Spinal cord (tissue), 10 donors: Measurements from ENCODE around the gene ZFP36L2. TPM values are rescaled to one million over a fixed set of nuclear protein-coding genes. Genes with fewer than 3 reads are reported as not detected.

ENCODE experiments used
- DNase-seq, 6 donors: peaks; one replicate each; pipeline versions ENCODE4 v3.0.0 to v3.0.0-alpha.2; 2013 to 2015; ENCODE audit warnings: low spot score in 6 of 6, low read depth in 4 of 6
- H3K27ac ChIP-seq: one replicate; pipeline ENCODE4 v1.5.1; 2013; ENCODE audit warnings: low read depth, low read length, control low read depth
- H3K27me3 ChIP-seq: one replicate; pipeline ENCODE4 v1.6.1; 2013; ENCODE audit warnings: low read length; ENCODE audit not compliant: control insufficient read depth, insufficient read depth
- H3K36me3 ChIP-seq: one replicate; pipeline ENCODE4 v1.6.1; 2013; ENCODE audit warnings: low read length; ENCODE audit not compliant: control insufficient read depth, insufficient read depth
- H3K4me1 ChIP-seq: one replicate; pipeline ENCODE4 v1.6.1; 2013; ENCODE audit warnings: low read length; ENCODE audit not compliant: control insufficient read depth, insufficient read depth
- H3K4me3 ChIP-seq: one replicate; pipeline ENCODE4 v1.5.1; 2013; ENCODE audit warnings: low read depth, low read length, control low read depth
- H3K9me3 ChIP-seq: one replicate; pipeline ENCODE4 v1.6.1; 2013; ENCODE audit warnings: low read length; ENCODE audit not compliant: control insufficient read depth, insufficient read depth
- WGBS: methylation state at CpG from one replicate; pipeline ENCODE4 v1.1.5; 2013; ENCODE audit warnings: missing lambda C conversion rate; ENCODE audit not compliant: insufficient coverage; 5-methylcytosine and 5-hydroxymethylcytosine counted together
- polyA plus RNA-seq, 2 donors: library from polyadenylated mRNA; unstranded; fragments of 120-200 nt; gene quantifications; one replicate each; pipeline ENCODE4 v1.2.1, GENCODE V29; 2013; ENCODE audit not compliant: insufficient read length in 2 of 2
- total RNA-seq, 2 donors: library from RNA; depleted of rRNA in 1 of 2; stranded (reverse); fragments of 120-200 nt in 1 of 2; fragments of >200 nt in 1 of 2; gene quantifications; one replicate each; pipeline versions ENCODE4 v1.2.3 to v1.2.4, GENCODE V29; 2013 to 2014
- donor health status: healthy.

Gene ZFP36L2
- total and polyA plus RNA-seq, 4 donors: 20.8 to 75.4 (median 50.2) TPM

- Histone ChIP-seq H3K4me1 (peaks cover 29% of the 10 kb centered on the region), H3K36me3 (peaks cover 6% of the 10 kb centered on the region), H3K27ac (no peak overlapping the region), H3K4me3 (no peak overlapping the region), H3K9me3 (no peaks in the 10 kb centered on the region), H3K27me3 (no peaks in the 10 kb centered on the region)
- no peak for DNase-seq
- 65% methylated on average over 5 of the region's 5 CpGs for WGBS
Measured at GRCh38 chr2:43214253-43214652, 12.2 kb downstream of the ZFP36L2 start.

- H3K27me3 ChIP-seq: no peaks in the 10 kb centered on the region
- DNase-seq: no peak
- no peak overlapping the region for H3K27ac ChIP-seq
- H3K36me3 ChIP-seq: peaks cover 6% of the 10 kb centered on the region
- no peaks in the 10 kb centered on the region for H3K9me3 ChIP-seq
- peaks cover 15% of the 10 kb centered on the region for H3K4me1 ChIP-seq
- no peak overlapping the region for H3K4me3 ChIP-seq
- WGBS: 96% methylated on average over 2 of the region's 3 CpGs
Measured at GRCh38 chr2:43212931-43213330, 13.5 kb downstream of the ZFP36L2 start.

DNA sequence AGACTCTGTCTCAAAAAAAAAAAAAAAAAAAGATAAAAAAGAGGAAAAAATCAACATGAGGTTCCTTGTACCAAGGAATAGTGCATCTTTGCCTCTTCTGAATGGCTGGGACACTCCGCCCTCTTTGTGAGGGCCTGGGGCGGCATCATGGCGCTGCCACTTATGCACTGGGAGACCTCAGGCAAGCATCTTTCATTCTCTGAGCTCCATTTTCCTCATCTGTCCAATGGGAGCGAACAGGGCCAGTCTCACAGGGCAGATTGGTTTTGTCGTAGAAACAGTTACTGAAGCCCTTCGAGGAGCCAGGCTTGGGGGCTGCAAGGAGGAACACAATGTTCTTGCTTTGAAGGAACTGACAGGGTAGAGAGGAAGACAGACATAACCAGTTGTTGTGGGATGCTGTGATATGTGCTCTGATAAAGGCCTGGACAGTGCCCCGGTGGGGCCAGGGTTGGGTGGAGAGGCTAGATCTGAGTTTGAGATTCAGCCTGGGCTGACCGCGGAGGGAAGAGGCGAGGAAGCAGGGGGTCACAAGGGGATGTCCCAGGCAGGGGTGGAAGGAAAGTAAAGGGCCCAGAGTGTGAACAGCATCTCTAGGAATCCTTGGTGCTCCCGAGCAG, 14.1 kb downstream of the ZFP36L2 start:
- Histone ChIP-seq H3K36me3 (peaks cover 6% of the 10 kb centered on the region), H3K9me3 (no peaks in the 10 kb centered on the region), H3K27ac (no peak overlapping the region), H3K27me3 (no peaks in the 10 kb centered on the region), H3K4me1 (peaks cover 9% of the 10 kb centered on the region), H3K4me3 (no peak overlapping the region)
- DNase-seq: no peak
- 94% methylated on average over 9 of the region's 11 CpGs for WGBS

DNA sequence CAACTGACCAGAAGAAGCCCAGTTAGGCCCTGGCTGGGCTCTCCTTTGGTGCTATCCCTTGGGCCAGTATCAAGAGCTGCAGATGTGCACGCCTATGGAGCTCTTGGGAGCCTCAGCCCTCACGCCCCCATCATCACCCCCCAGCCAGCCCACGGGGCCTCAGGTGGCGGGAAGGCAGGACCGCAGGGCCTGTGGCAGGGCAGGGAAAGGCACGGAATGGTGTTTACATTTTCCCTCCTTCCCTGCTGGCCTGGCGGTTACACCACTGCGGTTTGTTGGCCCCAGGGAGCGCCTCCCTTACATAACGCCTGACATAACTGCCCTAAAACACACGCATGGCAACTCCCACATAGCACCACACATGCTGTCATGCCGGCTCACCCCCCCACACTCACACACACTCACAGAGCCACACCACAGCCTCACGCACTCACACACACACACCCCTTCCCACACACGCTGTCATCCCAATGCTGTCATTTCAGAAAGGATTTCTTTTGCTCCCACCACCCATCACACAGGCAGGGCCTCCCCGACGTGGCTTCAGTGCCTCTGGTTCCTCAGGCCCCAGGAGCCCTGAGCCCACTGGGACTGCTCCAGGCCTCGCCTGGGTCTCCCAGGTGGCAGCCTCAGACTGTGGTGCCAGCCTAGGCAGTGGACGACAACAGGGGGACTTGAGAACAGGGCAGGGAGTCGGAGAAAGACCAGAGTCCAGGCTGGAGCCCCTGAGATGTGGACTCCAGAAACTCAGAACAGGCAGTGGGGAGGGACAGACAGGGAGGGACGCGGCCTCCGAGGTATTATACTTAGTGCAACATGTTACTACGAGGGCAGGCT, 15.7 kb downstream of the ZFP36L2 start:
- WGBS: 71% methylated on average over 21 of the region's 23 CpGs
- peak overlapping the region; percentile 52 for H3K27ac ChIP-seq

DNA sequence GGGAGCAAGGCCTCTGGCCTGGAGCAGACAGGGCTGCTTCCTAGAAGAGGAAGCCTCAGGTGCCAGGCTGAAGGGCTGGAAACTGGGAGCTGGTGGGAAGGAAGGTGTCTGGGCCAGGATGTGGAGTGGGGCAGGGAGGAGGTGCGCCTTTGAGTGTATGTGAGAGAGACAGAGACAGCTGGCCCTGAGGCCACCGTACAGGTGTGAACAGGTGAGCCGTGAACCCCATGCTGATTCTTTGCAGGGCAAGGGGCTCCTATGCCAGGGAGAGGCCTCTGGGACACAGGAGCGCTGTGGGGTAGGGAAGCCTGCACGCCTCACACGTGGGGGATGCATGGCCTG, 16.3 kb downstream of the ZFP36L2 start:
- no peak for DNase-seq
- WGBS: 91% methylated on average over 6 of the region's 6 CpGs

More for the DNA sequence above, 15.7 kb downstream of the ZFP36L2 start:
- DNase-seq: peak in 2 of 6 donors; percentile 13 to 49
- Histone ChIP-seq H3K36me3 (peaks cover 6% of the 10 kb centered on the region), H3K4me3 (no peak overlapping the region), H3K27me3 (no peaks in the 10 kb centered on the region), H3K9me3 (no peaks in the 10 kb centered on the region), H3K4me1 (peaks cover 9% of the 10 kb centered on the region)

GRCh38 chr2:43209204-43209717, 17.1 kb downstream of the ZFP36L2 start:
- 88% methylated on average over 5 of the region's 5 CpGs for WGBS
- H3K4me1 ChIP-seq: peaks cover 9% of the 10 kb centered on the region
- H3K27me3 ChIP-seq: no peaks in the 10 kb centered on the region
- no peaks in the 10 kb centered on the region for H3K9me3 ChIP-seq
- no peak overlapping the region for H3K27ac ChIP-seq
- peaks cover 6% of the 10 kb centered on the region for H3K36me3 ChIP-seq
- no peak overlapping the region for H3K4me3 ChIP-seq
- DNase-seq: no peak

More for the DNA sequence above, 16.3 kb downstream of the ZFP36L2 start:
- Histone ChIP-seq H3K36me3 (peaks cover 6% of the 10 kb centered on the region), H3K4me3 (no peak overlapping the region), H3K9me3 (no peaks in the 10 kb centered on the region), H3K4me1 (peaks cover 9% of the 10 kb centered on the region), H3K27me3 (no peaks in the 10 kb centered on the region), H3K27ac (peak overlapping the region; percentile 15)

GRCh38 chr2:43207553-43208300, 18.7 kb downstream of the ZFP36L2 start:
- DNase-seq: no peak
- 66% methylated on average over 5 of the region's 9 CpGs for WGBS
- no peak overlapping the region for H3K27ac ChIP-seq

DNA sequence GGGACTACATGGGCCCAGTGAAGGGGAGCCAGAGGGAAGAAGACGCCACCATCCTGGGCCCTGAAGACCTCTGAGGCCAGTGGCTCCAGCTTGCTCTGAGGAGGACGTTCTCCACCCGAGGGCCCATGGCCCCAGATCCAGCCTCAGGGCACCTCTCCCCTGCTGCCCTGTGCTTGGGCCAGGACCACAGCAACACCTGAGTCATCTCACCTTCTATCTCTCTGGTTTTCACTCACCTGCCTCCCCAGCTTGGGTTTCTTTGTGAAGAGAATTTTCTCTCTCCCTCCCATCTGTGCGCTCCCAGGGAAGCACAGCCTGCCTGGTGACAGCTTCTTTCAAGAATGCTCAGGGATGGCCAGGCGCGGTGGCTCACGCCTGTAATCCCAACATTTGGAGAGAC, 19.8 kb downstream of the ZFP36L2 start:
- 100% methylated on average over 4 of the region's 7 CpGs for WGBS
- Histone ChIP-seq H3K4me3 (no peak overlapping the region), H3K27ac (no peak overlapping the region), H3K9me3 (no peaks in the 10 kb centered on the region), H3K4me1 (peaks cover 14% of the 10 kb centered on the region), H3K36me3 (peaks cover 6% of the 10 kb centered on the region), H3K27me3 (no peaks in the 10 kb centered on the region)
- no peak for DNase-seq

More at GRCh38 chr2:43207553-43208300, 18.7 kb downstream of the ZFP36L2 start:
- Histone ChIP-seq H3K4me1 (peaks cover 14% of the 10 kb centered on the region), H3K36me3 (peaks cover 6% of the 10 kb centered on the region), H3K27me3 (no peaks in the 10 kb centered on the region), H3K9me3 (no peaks in the 10 kb centered on the region), H3K4me3 (no peak overlapping the region)

GRCh38 chr2:43203373-43203772, 23.0 kb downstream of the ZFP36L2 start:
- 97% methylated on average over 4 of the region's 11 CpGs for WGBS
- H3K4me3 ChIP-seq: no peak overlapping the region
- DNase-seq: no peak
- no peaks in the 10 kb centered on the region for H3K9me3 ChIP-seq
- H3K36me3 ChIP-seq: no peaks in the 10 kb centered on the region
- H3K27me3 ChIP-seq: no peaks in the 10 kb centered on the region
- H3K27ac ChIP-seq: no peak overlapping the region
- peaks cover 14% of the 10 kb centered on the region for H3K4me1 ChIP-seq
